K562 (cell line): ENCODE results near the gene RBPJL. TPM values are rescaled to one million over a fixed set of nuclear protein-coding genes. Genes with fewer than 3 reads are reported as not detected.
A peak's percentile ranks its signal among the peaks of the same experiment; 100 is the strongest.

Experiments
- ATF7 ChIP-seq: fragments of 450-650 bp; IDR thresholded peaks from 2 replicates; pipeline ENCODE4 v1.7.1; 2014; ENCODE audit warnings: mild to moderate bottlenecking, moderate library complexity
- CTCF ChIP-seq, 3 experiments: IDR thresholded peaks in 2 of 3; conservative IDR thresholded peaks in 1 of 3; 2 replicates each; pipeline ENCODE4 v1.5.1; 2011 to 2012; ENCODE audit warnings: low read length in 3 of 3, mild to moderate bottlenecking in 3 of 3, control low read depth in 2 of 3, improper control_type of control experiment in 1 of 3, inconsistent platforms in 1 of 3, low read depth in 1 of 3, mixed read lengths in 1 of 3, moderate library complexity in 1 of 3; ENCODE audit not compliant: insufficient read depth in 2 of 3
- E2F3 ChIP-seq: fragments of 250-450 bp; sonication (Bioruptor Pico); IDR thresholded peaks from 2 replicates; pipeline ENCODE4 v1.4.0; 2020; ENCODE audit warnings: mild to moderate bottlenecking
- E2F6 ChIP-seq, 2 experiments: IDR thresholded peaks; 2 replicates each; pipeline ENCODE4 v1.6.1; 2011; ENCODE audit warnings: borderline replicate concordance in 1 of 2, control low read depth in 1 of 2, low read depth in 1 of 2, low read length in 1 of 2, mild to moderate bottlenecking in 1 of 2, mixed read lengths in 1 of 2, moderate library complexity in 1 of 2; ENCODE audit not compliant: insufficient read depth in 1 of 2, insufficient read length in 1 of 2, poor library complexity in 1 of 2, severe bottlenecking in 1 of 2; ENCODE audit errors: extremely low read depth in 1 of 2
- E2F8 ChIP-seq: fragments of 450-650 bp; IDR thresholded peaks from 2 replicates; pipeline ENCODE4 v1.7.1; 2018; ENCODE audit warnings: mild to moderate bottlenecking, low read depth; ENCODE audit not compliant: partially characterized antibody
- ESRRA ChIP-seq: fragments of 450-650 bp; IDR thresholded peaks from 2 replicates; pipeline ENCODE4 v1.6.1; 2014; ENCODE audit warnings: low read depth, mild to moderate bottlenecking, moderate library complexity, borderline replicate concordance
- GATAD2B ChIP-seq: fragments of 450-650 bp; IDR thresholded peaks from 2 replicates; pipeline ENCODE4 v1.6.1; 2017; ENCODE audit warnings: mild to moderate bottlenecking, borderline replicate concordance
- HNRNPK ChIP-seq: fragments of 200-400 bp; formaldehyde crosslinking; IDR thresholded peaks from one replicate; pipeline ENCODE4 v1.6.1; 2018; ENCODE audit warnings: mild to moderate bottlenecking, low read depth, low read length; ENCODE audit not compliant: poor library complexity, severe bottlenecking
- KAT8 ChIP-seq: fragments of 450-650 bp; IDR thresholded peaks from 2 replicates; pipeline ENCODE4 v1.6.1; 2016; ENCODE audit warnings: low read depth, mild to moderate bottlenecking
- L3MBTL2 ChIP-seq: fragments of 450-650 bp; IDR thresholded peaks from 2 replicates; pipeline ENCODE4 v1.6.1; 2016; ENCODE audit warnings: mild to moderate bottlenecking, moderate library complexity
- MAFK ChIP-seq: IDR thresholded peaks from 2 replicates; pipeline ENCODE4 v1.6.1; 2011; ENCODE audit warnings: low read length, improper control_type of control experiment
- MCM7 ChIP-seq, 2 experiments: fragments of 450-650 bp; IDR thresholded peaks; 2 replicates each; pipeline ENCODE4 v1.6.1; 2016 to 2018
- MTA3 ChIP-seq: fragments of 450-650 bp; formaldehyde crosslinking; IDR thresholded peaks from 2 replicates; pipeline ENCODE4 v1.6.1; 2017; ENCODE audit warnings: mild to moderate bottlenecking, borderline replicate concordance
- NRF1 ChIP-seq, 2 experiments: fragments of 450-650 bp; IDR thresholded peaks in 1 of 2; conservative IDR thresholded peaks in 1 of 2; 2 replicates each; pipeline ENCODE4 v1.6.1; 2014; ENCODE audit warnings: mild to moderate bottlenecking in 2 of 2
- RBFOX2 ChIP-seq: fragments of 200-400 bp; formaldehyde crosslinking; IDR thresholded peaks from 2 replicates; pipeline ENCODE4 v1.6.1; 2017; ENCODE audit warnings: low read depth, mild to moderate bottlenecking, low read length, moderate library complexity
- SNAPC5 ChIP-seq: fragments of 250-450 bp; sonication (Bioruptor Pico); IDR thresholded peaks from 2 replicates; pipeline ENCODE4 v1.8.0; 2021; ENCODE audit warnings: moderate library complexity, mild to moderate bottlenecking, inconsistent platforms
- TRIM24 ChIP-seq, 2 experiments: fragments of 450-650 bp; IDR thresholded peaks; 2 replicates each; pipeline ENCODE4 v1.6.1; 2016
- XRCC5 ChIP-seq: fragments of 200-400 bp; formaldehyde crosslinking; IDR thresholded peaks from 2 replicates; pipeline ENCODE4 v1.6.1; 2017; ENCODE audit warnings: low read depth, mild to moderate bottlenecking, low read length
- ZKSCAN3 ChIP-seq: fragments of 250-450 bp; sonication (Bioruptor Pico); IDR thresholded peaks from 2 replicates; pipeline ENCODE4 v1.4.0; 2020
- ZNF263 ChIP-seq: sonication (generic); formaldehyde crosslinking; IDR thresholded peaks from 2 replicates; pipeline ENCODE4 v1.8.0; 2022; ENCODE audit warnings: mild to moderate bottlenecking, missing genetic modification reagents, borderline replicate concordance
- ZNF3 ChIP-seq: fragments of 250-450 bp; sonication (Bioruptor Pico); IDR thresholded peaks from 2 replicates; pipeline ENCODE4 v1.5.0; 2021; ENCODE audit warnings: mild to moderate bottlenecking, moderate library complexity
- ZNF316 ChIP-seq: fragments of 450-650 bp; IDR thresholded peaks from 2 replicates; pipeline ENCODE4 v1.6.1; 2016
- ZNF384 ChIP-seq: IDR thresholded peaks from 2 replicates; pipeline ENCODE4 v1.6.1; 2012; ENCODE audit warnings: low read depth, low read length, improper control_type of control experiment
- polyA plus RNA-seq, 8 experiments: library from polyadenylated mRNA; depleted of rRNA in 4 of 8; stranded (reverse) in 5 of 8; unstranded in 3 of 8; fragments of >200 nt; fragmentation: Nextera tagmentation in 2 of 8; fragmentation: Illumina TruSeq in 1 of 8; extraction: Ambion mirVana in 2 of 8; extraction: Trizol in 1 of 8; gene quantifications; 2 replicates each; pipeline versions ENCODE4 v1.2.1 to v1.2.3, GENCODE V29; 2011 to 2014; ENCODE audit warnings: inconsistent platforms in 1 of 8, missing spikeins in 1 of 8
- total RNA-seq, 7 experiments: library from RNA; depleted of rRNA in 6 of 7; stranded (reverse); fragments of >200 nt in 6 of 7; fragmentation: Illumina TruSeq in 2 of 7; extraction: Trizol in 2 of 7; gene quantifications; 2 replicates each; pipeline versions ENCODE4 v1.2.1 to v1.2.3, GENCODE V29; 2011 to 2021; ENCODE audit warnings: low replicate concordance in 1 of 7

Gene RBPJL
- total and polyA plus RNA-seq, 9 of the 15 experiments (the other 6 are each of a cell fraction or from before 2014, with no cell fraction given): not detected

- TF ChIP-seq TRIM24 (IDR thresholded peaks at IDR 0.05) (0 out of 4 replicates have a peak, but pooled peaks of 1 of the 2 experiments have one; percentile 13), CTCF (IDR thresholded peaks at IDR 0.05 in 2 of 3, conservative IDR thresholded peaks at IDR 0.05 in 1 of 3; ENCODE audit: insufficient read depth in 2 of 3, low read depth in 1 of 3, low read length in 3 of 3) (peak; percentile 75 to 94 (median 87)), NRF1 (conservative IDR thresholded peaks at IDR 0.05 in 1 of 2, IDR thresholded peaks at IDR 0.05 in 1 of 2) (peak; percentile 59 to 64), ZKSCAN3 (CRISPR knock-in tag) (no peak), GATAD2B (no peak), E2F6 (IDR thresholded peaks at IDR 0.05; ENCODE audit: borderline replicate concordance in 1 of 2, extremely low read depth in 1 of 2, insufficient read depth in 1 of 2, insufficient read length in 1 of 2, low read depth in 1 of 2, low read length in 1 of 2, poor library complexity in 1 of 2, severe bottlenecking in 1 of 2) (peak; percentile 57 to 95), L3MBTL2 (peak; percentile 68), MCM7 (IDR thresholded peaks at IDR 0.05) (no peak), KAT8 (no peak), ATF7 (no peak), MAFK (no peak), XRCC5 (0 out of 2 replicates have a peak, but pooled peaks have one; percentile 28), ZNF316 (no peak), E2F8 (peak; percentile 47), SNAPC5 (no peak), RBFOX2 (peak; percentile 15; the same call in 1 of the 2 replicates), ZNF263 (CRISPR knock-in tag) (peak; percentile 38; the same call in 1 of the 2 replicates), HNRNPK (no peak), MTA3 (peak; percentile 58; the same call in 1 of the 2 replicates), ESRRA (peak; percentile 16; the same call in 1 of the 2 replicates), ZNF384 (no peak), E2F3 (peak; percentile 48; the same call in 1 of the 2 replicates), ZNF3 (CRISPR knock-in tag) (no peak)
These were observed at the start of gene RBPJL (continued) for GRCh38 chr20:45306431-45306982.
